ENCODE measurements around the gene CCDC138.
"Not testable (repeated sequence)": the region's sequence is repeated elsewhere in the genome, so short reads cannot be mapped to it uniquely, and the experiment has no call there.

The CCDC138 gene, protein sequence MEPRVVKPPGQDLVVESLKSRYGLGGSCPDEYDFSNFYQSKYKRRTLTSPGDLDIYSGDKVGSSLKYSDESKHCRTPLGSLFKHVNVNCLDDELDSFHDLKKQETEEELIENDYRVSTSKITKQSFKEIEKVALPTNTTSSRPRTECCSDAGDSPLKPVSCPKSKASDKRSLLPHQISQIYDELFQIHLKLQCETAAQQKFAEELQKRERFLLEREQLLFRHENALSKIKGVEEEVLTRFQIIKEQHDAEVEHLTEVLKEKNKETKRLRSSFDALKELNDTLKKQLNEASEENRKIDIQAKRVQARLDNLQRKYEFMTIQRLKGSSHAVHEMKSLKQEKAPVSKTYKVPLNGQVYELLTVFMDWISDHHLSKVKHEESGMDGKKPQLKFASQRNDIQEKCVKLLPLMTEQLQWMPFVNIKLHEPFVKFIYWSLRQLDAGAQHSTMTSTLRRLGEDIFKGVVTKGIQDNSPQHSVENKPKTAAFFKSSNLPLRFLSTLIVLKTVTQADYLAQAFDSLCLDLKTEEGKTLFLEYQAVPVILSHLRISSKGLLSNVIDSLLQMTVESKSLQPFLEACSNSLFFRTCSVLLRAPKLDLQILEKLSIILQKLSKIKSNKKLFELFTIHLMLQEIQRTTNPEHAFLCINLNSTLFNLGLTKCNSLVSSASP

DNA sequence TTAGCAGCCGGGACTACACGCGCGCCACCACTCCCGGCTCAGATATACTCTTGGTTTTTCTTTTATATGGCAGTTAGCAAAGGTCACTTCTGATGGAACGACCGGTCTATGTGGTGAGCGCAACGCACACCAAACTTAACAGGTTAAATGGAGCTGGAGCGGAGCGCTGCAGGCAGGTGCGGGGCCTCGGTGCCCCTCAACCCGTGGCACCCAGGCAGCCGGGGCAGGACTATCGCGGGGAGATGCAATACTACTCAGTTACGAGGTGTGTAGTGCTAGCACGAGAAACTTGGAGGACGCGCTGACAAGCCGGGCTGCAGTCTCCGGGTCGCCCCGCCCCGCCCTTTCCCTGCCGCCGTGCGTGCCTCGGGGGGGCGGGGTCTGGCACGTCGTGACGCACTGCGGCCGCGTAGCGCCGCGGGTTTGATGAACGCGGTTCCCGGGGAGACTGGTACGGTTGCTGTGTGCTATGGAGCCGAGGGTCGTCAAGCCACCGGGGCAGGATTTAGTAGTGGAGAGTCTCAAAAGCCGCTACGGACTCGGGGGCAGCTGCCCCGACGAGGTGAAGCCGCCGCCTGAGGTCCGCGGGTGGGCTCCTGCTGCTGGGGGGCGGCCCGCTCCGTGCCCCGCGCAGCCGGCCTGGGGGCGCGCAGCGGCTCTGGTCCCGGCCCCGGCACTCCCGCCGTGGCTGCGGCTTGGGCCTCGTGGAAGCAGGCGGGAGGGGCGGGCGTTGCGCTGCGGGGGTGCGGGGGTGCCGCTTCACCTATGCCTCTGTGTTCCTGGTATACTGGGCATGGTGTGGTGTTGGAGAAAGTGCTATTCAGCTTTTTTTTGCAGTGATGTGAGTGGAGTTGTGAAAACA, at the start of gene CCDC138:
Gene CCDC138 (plus strand): TSS at position 418 of the 862 bp plus-strand sequence. CDS start 52 bp downstream, at position 470.
- Histone ChIP-seq H3K27ac (ENCODE audit: low read depth, low read length) (peak within 1 kb of the TSS; percentile 44), H3K4me1 (ENCODE audit: control insufficient read depth, insufficient read depth, low read length) (peaks cover 3% of the 10 kb centered on the region), H3K27me3 (ENCODE audit: control insufficient read depth, insufficient read depth, low read length) (no peaks in the 10 kb centered on the region), H3K4me3 (ENCODE audit: low read length) (peak within 1 kb of the TSS; percentile 92), H3K9ac (ENCODE audit: low read length) (no peak within 1 kb of the TSS), H3K36me3 (ENCODE audit: control insufficient read depth, insufficient read depth, low read length) (peaks cover 7% of the 10 kb centered on the region)

DNA sequence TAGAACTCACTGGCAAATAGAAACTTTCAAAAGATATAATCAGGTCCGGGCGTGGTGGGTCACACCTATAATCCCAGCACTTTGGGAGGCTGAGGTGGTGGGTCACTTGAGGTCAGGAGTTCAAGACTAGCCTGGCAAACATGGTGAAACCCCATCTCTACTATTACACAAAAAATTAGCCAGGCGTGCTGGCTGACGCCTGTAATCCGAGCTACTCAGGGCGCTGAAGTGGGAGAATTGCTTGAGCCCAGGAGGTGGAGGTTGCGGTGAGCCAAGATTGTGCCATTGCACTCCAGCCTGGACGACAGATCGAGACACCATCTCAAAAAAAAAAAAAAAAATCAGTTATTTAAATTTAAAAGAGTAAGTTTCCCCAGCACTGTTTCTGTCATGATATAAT, 28.6 kb upstream of the CCDC138 start:
- not testable (repeated sequence) for H3K27ac ChIP-seq (ENCODE audit: low read depth, low read length); H3K27me3 ChIP-seq (ENCODE audit: control insufficient read depth, insufficient read depth, low read length); H3K9ac ChIP-seq (ENCODE audit: low read length); H3K36me3 ChIP-seq (ENCODE audit: control insufficient read depth, insufficient read depth, low read length); H3K4me1 ChIP-seq (ENCODE audit: control insufficient read depth, insufficient read depth, low read length); H3K4me3 ChIP-seq (ENCODE audit: low read length)

DNA sequence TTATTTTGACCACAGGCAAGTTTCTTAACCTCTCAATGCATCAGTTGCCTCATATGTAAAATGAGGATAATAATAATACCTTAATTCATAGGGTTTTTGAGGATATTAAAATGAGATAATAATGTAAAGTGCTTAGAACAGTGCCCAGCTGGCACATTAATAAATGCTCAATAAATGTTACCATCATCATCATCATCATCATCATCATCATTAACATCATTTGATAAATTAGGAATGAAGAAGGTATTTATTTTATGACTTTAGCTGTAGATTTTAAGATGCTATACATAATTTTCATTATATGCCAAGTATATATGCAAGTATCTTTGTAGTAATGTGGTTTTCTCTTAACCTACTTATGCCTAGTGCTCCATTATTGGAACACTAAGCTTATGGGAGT, 24.0 kb upstream of the CCDC138 start:
- peaks cover 23% of the 10 kb centered on the region for H3K36me3 ChIP-seq (ENCODE audit: control insufficient read depth, insufficient read depth, low read length)
- H3K27ac ChIP-seq (ENCODE audit: low read depth, low read length); H3K4me1 ChIP-seq (ENCODE audit: control insufficient read depth, insufficient read depth, low read length); H3K9ac ChIP-seq (ENCODE audit: low read length); H3K27me3 ChIP-seq (ENCODE audit: control insufficient read depth, insufficient read depth, low read length); H3K4me3 ChIP-seq (ENCODE audit: low read length): not testable (repeated sequence)

DNA sequence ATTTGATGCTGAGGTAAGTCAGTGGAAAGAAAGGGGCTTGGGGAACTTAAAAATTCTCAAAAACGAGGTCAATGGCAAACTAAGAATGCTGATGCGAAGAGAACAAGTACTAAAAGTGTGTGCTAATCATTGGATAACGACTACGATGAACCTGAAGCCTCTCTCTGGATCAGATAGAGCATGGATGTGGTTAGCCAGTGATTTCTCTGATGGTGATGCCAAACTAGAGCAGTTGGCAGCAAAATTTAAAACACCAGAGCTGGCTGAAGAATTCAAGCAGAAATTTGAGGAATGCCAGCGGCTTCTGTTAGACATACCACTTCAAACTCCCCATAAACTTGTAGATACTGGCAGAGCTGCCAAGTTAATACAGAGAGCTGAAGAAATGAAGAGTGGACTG, 19.9 kb upstream of the CCDC138 start:
- H3K27ac ChIP-seq (ENCODE audit: low read depth, low read length); H3K4me3 ChIP-seq (ENCODE audit: low read length); H3K27me3 ChIP-seq (ENCODE audit: control insufficient read depth, insufficient read depth, low read length); H3K4me1 ChIP-seq (ENCODE audit: control insufficient read depth, insufficient read depth, low read length); H3K9ac ChIP-seq (ENCODE audit: low read length): not testable (repeated sequence)
- H3K36me3 ChIP-seq (ENCODE audit: control insufficient read depth, insufficient read depth, low read length), result peaks cover 19% of the 10 kb centered on the region

DNA sequence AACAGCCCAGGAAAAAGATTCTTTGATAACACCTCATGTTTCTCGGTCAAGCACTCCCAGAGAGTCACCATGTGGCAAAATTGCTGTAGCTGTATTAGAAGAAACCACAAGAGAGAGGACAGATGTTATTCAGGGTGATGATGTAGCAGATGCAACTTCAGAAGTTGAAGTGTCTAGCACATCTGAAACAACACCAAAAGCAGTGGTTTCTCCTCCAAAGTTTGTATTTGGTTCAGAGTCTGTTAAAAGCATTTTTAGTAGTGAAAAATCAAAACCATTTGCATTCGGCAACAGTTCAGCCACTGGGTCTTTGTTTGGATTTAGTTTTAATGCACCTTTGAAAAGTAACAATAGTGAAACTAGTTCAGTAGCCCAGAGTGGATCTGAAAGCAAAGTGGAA, 18.7 kb upstream of the CCDC138 start:
- H3K36me3 ChIP-seq (ENCODE audit: control insufficient read depth, insufficient read depth, low read length), result peaks cover 19% of the 10 kb centered on the region
- not testable (repeated sequence) for H3K9ac ChIP-seq (ENCODE audit: low read length); H3K27ac ChIP-seq (ENCODE audit: low read depth, low read length); H3K4me1 ChIP-seq (ENCODE audit: control insufficient read depth, insufficient read depth, low read length); H3K27me3 ChIP-seq (ENCODE audit: control insufficient read depth, insufficient read depth, low read length); H3K4me3 ChIP-seq (ENCODE audit: low read length)

DNA sequence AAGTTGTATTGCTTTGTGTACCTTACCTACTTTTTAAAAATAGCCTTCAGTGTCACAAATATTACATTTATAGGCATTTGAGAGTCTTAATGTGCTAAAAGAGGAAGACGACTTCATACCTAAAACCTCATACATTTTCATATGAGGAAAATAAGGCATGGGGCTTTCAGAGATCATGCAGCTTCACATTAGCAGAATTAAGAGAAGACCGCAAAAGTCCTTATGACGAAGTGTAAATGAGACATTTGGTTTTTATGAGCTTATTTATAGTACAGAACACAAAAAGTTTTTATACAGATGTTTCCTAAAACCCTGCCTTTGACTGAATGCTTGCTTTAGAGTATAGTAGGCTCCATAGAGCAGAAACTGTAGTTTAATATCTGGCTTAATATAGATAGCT, 10.1 kb upstream of the CCDC138 start:
- Histone ChIP-seq H3K27me3 (ENCODE audit: control insufficient read depth, insufficient read depth, low read length) (no peaks in the 10 kb centered on the region), H3K36me3 (ENCODE audit: control insufficient read depth, insufficient read depth, low read length) (peaks cover 9% of the 10 kb centered on the region), H3K4me1 (ENCODE audit: control insufficient read depth, insufficient read depth, low read length) (no peaks in the 10 kb centered on the region), H3K27ac (ENCODE audit: low read depth, low read length) (no peak overlapping the region), H3K4me3 (ENCODE audit: low read length) (no peak overlapping the region), H3K9ac (ENCODE audit: low read length) (no peak overlapping the region)

DNA sequence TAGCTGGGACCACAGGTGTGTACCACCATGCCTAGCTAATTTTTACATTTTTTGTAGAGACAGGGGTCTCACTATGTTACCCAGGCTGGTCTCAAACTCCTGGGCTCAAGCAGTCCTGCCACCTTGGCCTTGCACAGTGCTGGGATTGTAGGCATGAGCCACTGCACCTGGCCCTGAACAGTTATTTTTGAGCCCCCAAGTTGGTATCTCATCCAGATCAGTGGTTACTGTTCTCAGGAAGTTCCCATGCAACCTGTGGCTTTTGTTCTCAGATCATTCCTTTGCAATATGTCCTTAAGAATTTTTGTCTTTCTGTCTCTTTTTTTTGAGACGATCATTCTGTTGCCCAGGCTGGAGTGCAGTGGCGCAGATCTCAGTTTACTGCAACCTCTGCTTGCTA, 7.7 kb upstream of the CCDC138 start:
- peaks cover 16% of the 10 kb centered on the region for H3K36me3 ChIP-seq (ENCODE audit: control insufficient read depth, insufficient read depth, low read length)
- no peaks in the 10 kb centered on the region for H3K4me1 ChIP-seq (ENCODE audit: control insufficient read depth, insufficient read depth, low read length)
- H3K27ac ChIP-seq (ENCODE audit: low read depth, low read length), result no peak overlapping the region
- no peaks in the 10 kb centered on the region for H3K27me3 ChIP-seq (ENCODE audit: control insufficient read depth, insufficient read depth, low read length)
- H3K9ac ChIP-seq (ENCODE audit: low read length), result no peak overlapping the region
- no peak overlapping the region for H3K4me3 ChIP-seq (ENCODE audit: low read length)

DNA sequence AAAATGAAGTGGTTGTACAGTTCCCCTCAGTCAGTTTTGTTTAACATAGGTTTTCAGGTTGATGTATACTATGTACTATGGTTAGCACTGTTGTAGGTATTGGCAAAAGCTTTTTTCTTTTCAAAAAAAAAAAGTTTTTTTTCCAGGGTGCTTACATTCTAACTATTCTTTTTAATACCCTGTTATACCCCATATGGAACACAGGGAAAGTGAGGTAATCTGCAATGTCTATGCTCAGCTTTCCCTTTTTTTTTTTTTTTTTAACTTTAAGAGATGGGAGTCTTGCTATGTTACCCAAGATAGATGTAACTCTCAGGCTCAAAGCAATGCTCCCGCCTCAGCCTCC, 590 bp upstream of the CCDC138 start:
- Histone ChIP-seq H3K36me3 (ENCODE audit: control insufficient read depth, insufficient read depth, low read length) (peaks cover 7% of the 10 kb centered on the region), H3K27me3 (ENCODE audit: control insufficient read depth, insufficient read depth, low read length) (no peaks in the 10 kb centered on the region), H3K27ac (ENCODE audit: low read depth, low read length) (peak overlapping the region; percentile 44), H3K4me1 (ENCODE audit: control insufficient read depth, insufficient read depth, low read length) (peaks cover 3% of the 10 kb centered on the region), H3K4me3 (ENCODE audit: low read length) (peak overlapping the region; percentile 92), H3K9ac (ENCODE audit: low read length) (no peak overlapping the region)

DNA sequence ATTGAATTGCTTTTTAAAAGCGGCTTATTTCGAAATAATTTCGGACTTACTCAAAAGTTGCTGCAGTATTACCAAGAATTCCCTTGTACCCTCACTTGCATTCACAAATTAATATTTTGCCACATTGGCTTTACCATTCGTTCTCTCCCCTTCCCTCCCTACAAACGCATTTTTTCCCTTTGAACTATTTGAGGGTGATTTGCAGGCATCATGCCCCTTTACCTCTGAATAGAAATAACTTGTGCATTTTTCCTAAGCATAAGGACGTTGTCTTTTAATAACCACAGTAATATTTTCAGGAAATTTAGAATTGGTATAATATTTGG, 608 bp downstream of the CCDC138 start:
- Histone ChIP-seq H3K4me3 (ENCODE audit: low read length) (peak overlapping the region; percentile 92), H3K36me3 (ENCODE audit: control insufficient read depth, insufficient read depth, low read length) (peaks cover 7% of the 10 kb centered on the region), H3K4me1 (ENCODE audit: control insufficient read depth, insufficient read depth, low read length) (peaks cover 3% of the 10 kb centered on the region), H3K27me3 (ENCODE audit: control insufficient read depth, insufficient read depth, low read length) (no peaks in the 10 kb centered on the region), H3K9ac (ENCODE audit: low read length) (no peak overlapping the region), H3K27ac (ENCODE audit: low read depth, low read length) (no peak overlapping the region)

DNA sequence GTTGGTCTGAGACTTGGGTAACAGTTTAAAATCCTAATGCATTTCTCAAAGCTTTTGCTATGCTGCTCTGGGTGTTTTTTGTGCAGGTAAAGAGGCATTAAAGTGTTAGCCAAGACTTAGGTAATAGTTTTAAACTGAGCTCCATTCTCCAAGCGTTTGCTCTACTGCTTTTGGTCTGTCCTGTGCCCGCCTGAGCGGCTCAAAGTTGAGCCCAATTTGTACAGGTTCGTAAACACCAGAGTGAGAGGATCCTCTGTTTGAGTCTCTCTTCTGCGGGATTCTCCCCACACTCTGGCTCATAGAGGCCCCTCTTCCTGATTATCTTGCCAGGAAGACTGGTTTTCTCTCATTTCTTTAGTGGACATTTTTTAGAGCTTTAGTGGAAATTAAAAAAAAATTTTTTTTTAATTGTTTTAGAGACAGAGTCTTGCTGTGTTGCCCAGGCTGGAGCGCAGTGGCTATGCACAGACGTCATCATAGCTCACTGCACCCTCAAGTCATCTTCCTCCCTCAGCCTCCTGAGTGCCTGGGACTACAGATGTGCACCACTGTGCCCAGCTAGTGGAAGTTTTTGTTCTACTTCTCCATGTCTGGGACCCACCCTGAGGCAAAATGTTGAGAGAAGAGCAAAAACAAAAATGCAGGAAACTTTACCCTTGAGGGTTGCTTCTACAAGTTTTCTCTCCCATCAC, 16.6 kb downstream of the CCDC138 start:
- peaks cover 2% of the 10 kb centered on the region for H3K36me3 ChIP-seq (ENCODE audit: control insufficient read depth, insufficient read depth, low read length)
- no peak overlapping the region for H3K27ac ChIP-seq (ENCODE audit: low read depth, low read length)
- no peaks in the 10 kb centered on the region for H3K4me1 ChIP-seq (ENCODE audit: control insufficient read depth, insufficient read depth, low read length)

DNA sequence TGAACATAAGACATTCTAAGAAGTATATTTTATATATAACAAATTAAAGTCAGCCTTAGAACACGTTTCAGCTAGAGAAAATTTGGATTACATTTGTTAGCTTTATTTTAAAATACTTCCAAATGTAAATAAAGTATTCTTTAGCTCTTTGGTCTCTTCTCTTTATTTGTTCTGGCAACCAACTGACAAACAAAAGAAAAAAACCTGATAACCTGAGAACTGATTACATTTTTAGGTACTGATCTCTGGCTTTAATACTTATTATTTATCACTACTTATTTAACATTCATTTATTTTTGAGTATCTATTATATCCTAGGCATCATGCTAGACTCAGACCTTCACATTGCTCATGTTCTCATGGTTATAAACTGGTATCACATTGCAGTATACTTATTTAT, 18.5 kb downstream of the CCDC138 start:
- H3K4me3 ChIP-seq (ENCODE audit: low read length), result no peak overlapping the region
- no peaks in the 10 kb centered on the region for H3K4me1 ChIP-seq (ENCODE audit: control insufficient read depth, insufficient read depth, low read length)
- no peaks in the 10 kb centered on the region for H3K27me3 ChIP-seq (ENCODE audit: control insufficient read depth, insufficient read depth, low read length)
- no peaks in the 10 kb centered on the region for H3K36me3 ChIP-seq (ENCODE audit: control insufficient read depth, insufficient read depth, low read length)
- no peak overlapping the region for H3K9ac ChIP-seq (ENCODE audit: low read length)
- no peak overlapping the region for H3K27ac ChIP-seq (ENCODE audit: low read depth, low read length)

More for the DNA sequence above, 16.6 kb downstream of the CCDC138 start:
- Histone ChIP-seq H3K27me3 (ENCODE audit: control insufficient read depth, insufficient read depth, low read length) (no peaks in the 10 kb centered on the region), H3K4me3 (ENCODE audit: low read length) (no peak overlapping the region), H3K9ac (ENCODE audit: low read length) (no peak overlapping the region)

DNA sequence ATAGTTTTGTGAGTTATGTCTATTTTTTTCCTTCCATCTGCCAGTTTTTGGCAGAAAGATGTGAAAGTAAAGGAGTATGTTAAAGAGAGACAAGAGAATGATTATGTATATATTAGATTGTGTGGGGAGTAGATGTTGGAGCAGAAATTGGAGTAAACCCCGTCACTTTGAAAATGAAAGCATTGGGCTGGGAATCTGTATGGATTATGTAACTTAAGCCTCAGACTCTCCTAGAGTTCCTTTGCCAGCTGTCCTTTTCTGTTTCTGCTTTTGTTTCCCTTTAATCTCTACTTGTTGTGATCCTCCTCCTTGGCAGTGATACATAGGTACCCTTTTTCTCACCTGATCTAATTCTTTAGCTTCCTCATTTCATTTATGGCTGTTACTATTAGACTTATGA, 19.2 kb downstream of the CCDC138 start:
- Histone ChIP-seq H3K27ac (ENCODE audit: low read depth, low read length) (no peak overlapping the region), H3K4me1 (ENCODE audit: control insufficient read depth, insufficient read depth, low read length) (no peaks in the 10 kb centered on the region), H3K27me3 (ENCODE audit: control insufficient read depth, insufficient read depth, low read length) (no peaks in the 10 kb centered on the region), H3K4me3 (ENCODE audit: low read length) (no peak overlapping the region), H3K9ac (ENCODE audit: low read length) (no peak overlapping the region), H3K36me3 (ENCODE audit: control insufficient read depth, insufficient read depth, low read length) (no peaks in the 10 kb centered on the region)
